Endothelial cell (in vitro differentiated cells): ENCODE measurements around the gene SORCS3. TPM values are rescaled to one million over a fixed set of nuclear protein-coding genes. Genes with fewer than 3 reads are reported as not detected.

Experiments
- DNase-seq: peaks from one replicate; pipeline ENCODE4 v3.0.0; 2021; ENCODE audit warnings: low spot score
- H3K27ac Mint-ChIP-seq: one replicate; pipeline ENCODE4 v1.8.0; 2021; ENCODE audit warnings: mixed read lengths, inconsistent platforms; ENCODE audit not compliant: unreplicated experiment
- H3K27me3 Mint-ChIP-seq: one replicate; pipeline ENCODE4 v1.8.0; 2021; ENCODE audit warnings: mild to moderate bottlenecking, moderate library complexity, mixed read lengths, inconsistent platforms; ENCODE audit not compliant: unreplicated experiment
- H3K36me3 Mint-ChIP-seq: one replicate; pipeline ENCODE4 v1.8.0; 2021; ENCODE audit warnings: mild to moderate bottlenecking, low read depth, mixed read lengths, inconsistent platforms; ENCODE audit not compliant: unreplicated experiment
- H3K4me1 Mint-ChIP-seq: one replicate; pipeline ENCODE4 v1.8.0; 2021; ENCODE audit warnings: mild to moderate bottlenecking, mixed read lengths, inconsistent platforms; ENCODE audit not compliant: unreplicated experiment
- H3K4me3 Mint-ChIP-seq: one replicate; pipeline ENCODE4 v1.8.0; 2021; ENCODE audit warnings: mild to moderate bottlenecking, mixed read lengths, inconsistent platforms; ENCODE audit not compliant: unreplicated experiment
- H3K9me3 Mint-ChIP-seq: one replicate; pipeline ENCODE4 v1.8.0; 2021; ENCODE audit warnings: mixed read lengths, inconsistent platforms; ENCODE audit not compliant: unreplicated experiment
- CTCF ChIP-seq: fragments of 200-600 bp; sonication (generic); IDR thresholded peaks from one replicate; pipeline ENCODE4 v1.5.0; 2021; ENCODE audit warnings: antibody characterized with exemption; ENCODE audit not compliant: unreplicated experiment
- total RNA-seq: library from RNA; stranded (reverse); fragmentation: NEBNext Ultra II Directional; extraction: Animal tissue kit (Norgen Biotek cat#: 25700); gene quantifications from one replicate; pipeline ENCODE4 v1.2.1, GENCODE V29; 2021; ENCODE audit not compliant: unreplicated experiment

SORCS3 gene
- total RNA-seq, 1 donor from 2014 or later, result not detected

- no peak overlapping the region for H3K4me3 Mint-ChIP-seq
- DNase-seq, result no peak
- H3K4me1 Mint-ChIP-seq, result no peaks in the 10 kb centered on the region
- no peaks in the 10 kb centered on the region for H3K9me3 Mint-ChIP-seq
- H3K27me3 Mint-ChIP-seq, result no peaks in the 10 kb centered on the region
- no peaks in the 10 kb centered on the region for H3K36me3 Mint-ChIP-seq
- H3K27ac Mint-ChIP-seq, result no peak overlapping the region
- TF ChIP-seq CTCF, result no peak
Observed at GRCh38 chr10:104938031-104938430, 296.9 kb downstream of the SORCS3 start.

GRCh38 chr10:104941662-104942061 is 300.6 kb downstream of the SORCS3 start:
- Mint-ChIP-seq H3K27ac (no peak overlapping the region), H3K27me3 (no peaks in the 10 kb centered on the region), H3K4me1 (no peaks in the 10 kb centered on the region), H3K9me3 (no peaks in the 10 kb centered on the region), H3K4me3 (no peak overlapping the region), H3K36me3 (no peaks in the 10 kb centered on the region)
- DNase-seq, result no peak
- TF ChIP-seq CTCF, result no peak

GRCh38 chr10:104947314-104947713 is 306.2 kb downstream of the SORCS3 start:
- Mint-ChIP-seq H3K27me3 (no peaks in the 10 kb centered on the region), H3K27ac (no peak overlapping the region), H3K4me3 (no peak overlapping the region)

GRCh38 chr10:104957178-104957841 is 316.2 kb downstream of the SORCS3 start:
- Mint-ChIP-seq H3K27me3 (peaks cover 2% of the 10 kb centered on the region), H3K36me3 (no peaks in the 10 kb centered on the region), H3K9me3 (peaks cover 3% of the 10 kb centered on the region), H3K4me3 (no peak overlapping the region), H3K27ac (no peak overlapping the region), H3K4me1 (no peaks in the 10 kb centered on the region)
- no peak for DNase-seq
- no peak for TF ChIP-seq CTCF

More at GRCh38 chr10:104947314-104947713, 306.2 kb downstream of the SORCS3 start:
- Mint-ChIP-seq H3K36me3 (no peaks in the 10 kb centered on the region), H3K9me3 (no peaks in the 10 kb centered on the region), H3K4me1 (no peaks in the 10 kb centered on the region)
- no peak for DNase-seq
- no peak for TF ChIP-seq CTCF

GRCh38 chr10:104966563-104967297 is 325.6 kb downstream of the SORCS3 start:
- Mint-ChIP-seq H3K4me3 (no peak overlapping the region), H3K27me3 (peaks cover 2% of the 10 kb centered on the region), H3K36me3 (no peaks in the 10 kb centered on the region), H3K4me1 (no peaks in the 10 kb centered on the region), H3K27ac (no peak overlapping the region), H3K9me3 (peaks cover 3% of the 10 kb centered on the region)
- TF ChIP-seq CTCF, result no peak
- no peak for DNase-seq
